RWPE1 (cell line): ENCODE measurements around the gene AASS.
A peak's percentile ranks its signal among the peaks of the same experiment; 100 is the strongest.
"Not testable (repeated sequence)": the region's sequence is repeated elsewhere in the genome, so short reads cannot be mapped to it uniquely, and the experiment has no call there.

Source experiments
- CTCF ChIA-PET: fragments of 350-600 bp; sonication (Branson Sonifier 250); formaldehyde crosslinking; extraction: SDS; loops from one replicate; lab custom pipeline; 2021; lab: Yijun Ruan, JAX
- POLR2A ChIA-PET: fragments of 400-600 bp; formaldehyde crosslinking; extraction: SDS; loops from one replicate; lab custom pipeline; 2020; ENCODE audit warnings: antibody characterized with exemption; ENCODE audit not compliant: low non-redundant PET; lab: Yijun Ruan, JAX
- DNase-seq: peaks from one replicate; pipeline ENCODE4 v3.0.0; 2012; ENCODE audit warnings: low spot score
- H3K27ac ChIP-seq: fragments of 450-650 bp; 2 replicates; pipeline ENCODE4 v1.5.1; 2017
- CTCF ChIP-seq: fragments of 450-650 bp; conservative IDR thresholded peaks from 2 replicates; pipeline ENCODE4 v1.5.1; 2017; ENCODE audit warnings: low read depth, mild to moderate bottlenecking

The AASS gene

GRCh38 chr7:122143751-122144711, at the start of gene AASS:
Gene AASS (minus strand): TSS chr7:122144249. CDS start chr7:122133726, 10,523 bp downstream.
- no peak for TF ChIP-seq CTCF
- ChIA-PET POLR2A (interaction anchor here (0.6 kb wide), 1 partner anchor 38 kb away, joined by 3 read pairs; no protein-coding TSS in a partner anchor), CTCF (interaction anchor here (0.6 to 1.1 kb wide), 4 partner anchors 15 to 53 kb away, joined by 3 to 5 read pairs (median 4); no protein-coding TSS in a partner anchor)
- DNase-seq, result peak; percentile 97
- H3K27ac ChIP-seq, result peak within 1 kb of the TSS; percentile 62

DNA sequence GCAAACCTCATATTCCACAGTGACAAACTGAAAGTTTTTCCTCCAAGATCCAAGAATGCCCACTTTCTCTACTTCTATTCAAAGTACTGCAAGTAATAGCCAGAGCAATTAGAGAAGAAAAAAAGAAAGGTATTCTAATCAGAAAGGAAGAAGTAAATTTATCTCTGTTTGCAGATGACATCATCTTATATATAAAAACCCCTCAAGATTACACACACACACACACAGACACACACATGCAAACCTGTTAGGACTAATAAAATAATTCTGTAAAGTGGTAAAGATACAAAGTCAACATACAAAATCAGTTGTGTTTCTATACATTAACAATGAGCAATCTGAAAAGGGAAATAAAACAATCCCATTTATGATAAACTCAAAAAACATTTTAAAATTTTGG, 44.7 kb upstream of the AASS start:
- no peak for DNase-seq
- H3K27ac ChIP-seq, result no peak overlapping the region
- CTCF ChIA-PET, result interaction anchor here (0.6 kb wide), 1 partner anchor 1078 kb away, joined by 3 read pairs; no protein-coding TSS in a partner anchor
- no peak for TF ChIP-seq CTCF
- POLR2A ChIA-PET, result no interaction called here

- no peak for TF ChIP-seq CTCF
- CTCF ChIA-PET, result no interaction called here
- POLR2A ChIA-PET, result no interaction called here
- H3K27ac ChIP-seq, result no peak overlapping the region
- no peak for DNase-seq
Measured at GRCh38 chr7:122183106-122183505, 39.1 kb upstream of the AASS start.

DNA sequence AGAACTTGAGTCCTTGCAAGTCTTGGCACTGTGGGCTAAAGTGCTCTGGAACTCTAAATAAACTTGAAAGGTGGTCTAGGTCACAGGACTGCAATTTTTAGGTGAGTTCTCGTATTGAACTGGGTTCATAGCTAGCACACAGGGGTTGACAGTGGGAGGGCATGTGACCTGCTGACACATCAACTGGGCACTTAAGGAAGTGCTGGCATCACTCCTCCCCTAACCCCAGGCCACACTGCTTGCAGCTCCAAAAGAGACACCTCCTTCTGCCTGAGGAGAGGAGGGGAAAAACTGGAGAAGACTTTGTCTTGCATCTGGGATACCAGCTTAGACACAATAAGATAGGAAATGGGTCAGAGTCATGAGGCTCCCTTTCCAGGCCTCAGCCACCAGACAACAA, 38.0 kb upstream of the AASS start:
- TF ChIP-seq CTCF, result no peak
- no peak for DNase-seq
- H3K27ac ChIP-seq, result no peak overlapping the region
- CTCF ChIA-PET, result interaction anchor here (0.6 kb wide), 1 partner anchor 17 kb away, joined by 4 read pairs; no protein-coding TSS in a partner anchor
- POLR2A ChIA-PET, result no interaction called here

- H3K27ac ChIP-seq, CTCF ChIA-PET, POLR2A ChIA-PET, DNase-seq: not testable (repeated sequence)
Measured at GRCh38 chr7:122172144-122172543, 28.1 kb upstream of the AASS start.

- no peak overlapping the region for H3K27ac ChIP-seq
- ChIA-PET POLR2A (no interaction called here), CTCF (interaction anchor here (0.5 kb wide), 2 partner anchors 80 to 169 kb away, joined by 3 to 4 read pairs; no protein-coding TSS in a partner anchor)
- DNase-seq, result peak; percentile 21
- no peak for TF ChIP-seq CTCF
Measured at GRCh38 chr7:122166740-122167139, 22.7 kb upstream of the AASS start.
